Measurements from ENCODE around the gene CLDN5.

CLDN5 gene

DNA sequence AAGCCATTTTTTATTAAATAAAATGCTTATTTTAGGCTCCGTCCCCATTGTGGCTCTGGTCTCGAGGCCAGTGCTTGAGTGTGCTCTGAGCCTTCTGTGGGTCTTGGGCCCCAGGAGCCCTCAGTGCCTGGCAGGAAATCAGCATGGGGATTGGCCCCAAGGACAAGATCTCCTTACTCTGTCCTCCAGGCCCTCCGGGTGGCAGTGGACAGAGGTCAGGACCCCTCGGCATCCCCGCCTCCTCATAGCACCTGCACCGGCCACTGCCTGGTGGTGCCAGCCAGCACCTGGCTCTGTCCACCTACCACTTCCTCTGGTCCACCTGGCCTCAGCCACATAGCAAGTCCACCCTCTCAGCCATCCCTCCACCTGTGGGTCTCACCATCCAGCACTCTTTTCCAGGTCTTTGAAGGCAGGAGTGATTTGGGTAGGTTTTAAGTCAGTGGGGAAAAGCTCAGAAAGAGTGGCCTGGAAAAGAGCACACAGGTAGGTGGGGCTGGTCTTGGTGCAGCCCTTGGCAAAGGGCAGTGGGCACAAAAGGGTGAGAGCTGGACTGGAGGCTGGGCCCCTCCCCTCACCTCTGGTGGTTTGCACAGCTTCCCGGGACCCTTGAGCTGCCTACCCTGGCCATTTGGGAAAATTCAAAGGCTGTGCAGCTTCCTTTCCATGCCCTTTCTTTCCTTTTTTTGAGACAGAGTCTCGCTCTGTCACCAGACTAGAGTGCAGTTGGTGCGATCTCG lies 3.5 kb downstream of the CLDN5 start:
- no peak for DNase-seq

DNA sequence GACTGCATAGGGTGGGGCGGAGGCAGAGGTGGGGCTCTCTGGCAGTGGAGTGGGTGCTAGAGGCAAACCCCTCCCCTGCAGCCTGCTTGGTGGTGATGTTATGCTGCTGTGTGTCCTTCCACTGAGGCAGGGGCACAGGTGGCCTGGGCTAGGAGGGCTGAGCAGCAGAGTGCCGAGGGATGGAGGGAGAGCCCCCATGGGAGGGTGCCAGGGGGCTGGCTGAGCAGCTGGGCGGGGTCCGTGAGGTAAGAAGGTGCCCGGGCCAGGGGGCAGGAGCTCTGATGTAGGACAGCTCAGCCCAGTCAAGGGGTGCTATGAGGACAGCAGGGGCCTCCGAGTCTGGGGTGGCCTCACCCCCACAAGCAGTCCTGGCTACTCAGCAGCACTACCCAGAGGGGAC lies 4.2 kb downstream of the CLDN5 start:
- DNase-seq, result no peak

DNA sequence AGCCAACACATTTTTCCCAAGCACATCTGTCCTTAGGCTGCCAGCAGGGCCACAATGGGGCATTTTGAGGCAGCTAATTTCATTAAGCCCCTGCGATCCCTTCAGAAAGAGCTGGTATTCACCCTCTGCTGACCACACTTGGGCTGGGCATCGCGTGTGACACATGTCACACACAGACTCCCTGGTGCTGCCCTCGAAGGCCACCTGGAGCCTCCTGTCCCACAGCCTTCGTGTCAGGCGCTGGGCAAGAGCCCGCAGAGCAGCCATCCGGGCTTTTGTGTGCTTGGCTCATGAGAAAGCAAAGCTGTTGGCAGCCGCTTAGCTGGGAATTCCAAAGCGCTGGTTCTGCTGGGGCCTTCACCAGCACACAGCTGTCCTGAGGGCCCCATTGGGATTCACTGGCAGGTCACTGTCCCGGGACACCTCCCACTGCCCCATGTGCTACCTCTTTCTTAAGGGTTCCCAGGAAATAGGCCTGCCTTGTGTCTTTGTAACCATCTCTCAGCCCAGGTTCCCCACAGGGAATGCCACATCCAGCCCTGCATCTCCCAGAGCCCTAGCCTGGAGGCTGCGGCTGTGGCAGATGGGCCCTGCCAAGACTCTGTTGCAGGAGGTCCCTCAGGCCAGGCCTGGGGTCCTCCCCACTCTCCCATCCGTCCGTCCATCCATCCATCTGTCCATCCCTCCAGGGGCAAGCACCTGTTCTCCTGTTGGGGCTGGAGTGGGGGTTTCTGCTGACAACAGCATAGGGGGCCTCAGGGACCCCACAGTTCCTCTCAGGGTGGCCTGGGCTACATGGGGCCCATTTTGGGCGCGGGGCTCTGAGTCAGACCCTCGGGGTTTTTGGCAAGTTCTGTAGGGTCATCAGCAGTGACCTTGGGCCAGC lies 4.9 kb downstream of the CLDN5 start:
- DNase-seq, result no peak

DNA sequence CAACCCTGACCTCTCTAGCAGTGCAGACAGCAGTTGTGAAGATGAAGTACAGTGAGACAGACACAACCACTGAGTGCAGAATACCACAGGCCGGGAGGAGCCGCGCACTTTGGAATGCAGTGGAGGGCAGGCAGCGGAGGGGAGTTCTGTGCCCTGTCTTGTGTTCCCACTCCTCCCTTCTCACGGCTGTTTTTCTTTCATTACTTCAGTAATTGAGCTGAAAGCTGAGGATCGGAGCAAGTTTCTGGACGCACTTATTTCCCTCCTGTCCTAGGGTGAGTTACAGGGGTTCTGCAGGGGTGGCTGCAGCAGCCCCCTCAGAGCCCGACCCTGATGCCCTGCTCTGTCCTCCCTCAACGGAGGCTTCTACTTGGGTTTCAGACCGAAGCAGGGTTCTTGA lies 5.6 kb downstream of the CLDN5 start:
- DNase-seq, result no peak

DNA sequence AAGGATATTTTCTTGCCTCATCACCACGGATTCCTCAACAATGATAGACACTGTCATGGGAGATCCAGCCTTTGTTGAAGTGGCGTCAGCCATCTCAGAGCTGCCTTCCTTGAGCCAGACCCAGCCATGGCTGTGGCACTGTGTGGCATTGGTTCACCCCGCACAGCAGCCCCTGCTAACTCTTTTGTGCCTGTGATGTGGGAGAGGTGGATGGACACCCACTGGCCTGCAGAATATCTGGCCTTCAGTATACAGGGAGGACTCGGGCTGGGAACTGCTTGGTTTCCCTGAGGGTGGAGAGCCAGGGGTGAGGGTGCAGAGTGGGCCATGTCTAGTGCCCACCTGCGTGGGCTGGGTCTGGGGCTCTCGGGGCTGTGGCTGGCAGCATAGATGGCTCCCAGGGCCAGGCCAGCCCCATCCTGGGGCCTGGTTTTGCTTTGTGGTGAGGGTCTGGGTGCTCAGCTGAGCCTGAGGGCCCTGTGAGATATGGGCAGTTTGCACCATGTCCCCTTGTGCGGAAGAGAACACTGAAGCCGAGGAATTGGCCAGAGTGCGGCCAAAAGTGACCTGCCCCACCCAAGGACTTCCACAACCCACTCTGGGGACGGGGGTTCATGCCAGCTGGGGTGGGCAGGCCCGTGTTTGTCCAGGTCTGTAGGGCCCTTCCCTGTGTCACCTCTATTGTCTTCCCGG lies 6.1 kb downstream of the CLDN5 start:
- DNase-seq, result no peak

DNA sequence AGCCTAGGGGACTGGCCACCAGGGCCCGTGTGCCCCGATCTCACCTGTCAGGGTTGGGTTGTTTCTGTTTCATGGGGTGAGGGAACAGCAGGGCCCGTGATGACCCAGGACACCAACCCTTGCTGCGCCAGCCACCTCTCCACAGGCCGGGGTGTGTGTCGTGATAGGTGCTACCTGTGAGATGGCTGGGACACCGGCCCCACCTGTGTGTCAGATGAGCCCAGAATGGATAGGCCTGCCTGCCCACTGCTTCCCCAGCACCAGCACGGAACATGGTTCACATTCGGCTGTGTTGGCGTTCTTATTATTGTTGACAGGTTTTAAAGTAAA lies 7.1 kb downstream of the CLDN5 start:
- no peak for DNase-seq

DNA sequence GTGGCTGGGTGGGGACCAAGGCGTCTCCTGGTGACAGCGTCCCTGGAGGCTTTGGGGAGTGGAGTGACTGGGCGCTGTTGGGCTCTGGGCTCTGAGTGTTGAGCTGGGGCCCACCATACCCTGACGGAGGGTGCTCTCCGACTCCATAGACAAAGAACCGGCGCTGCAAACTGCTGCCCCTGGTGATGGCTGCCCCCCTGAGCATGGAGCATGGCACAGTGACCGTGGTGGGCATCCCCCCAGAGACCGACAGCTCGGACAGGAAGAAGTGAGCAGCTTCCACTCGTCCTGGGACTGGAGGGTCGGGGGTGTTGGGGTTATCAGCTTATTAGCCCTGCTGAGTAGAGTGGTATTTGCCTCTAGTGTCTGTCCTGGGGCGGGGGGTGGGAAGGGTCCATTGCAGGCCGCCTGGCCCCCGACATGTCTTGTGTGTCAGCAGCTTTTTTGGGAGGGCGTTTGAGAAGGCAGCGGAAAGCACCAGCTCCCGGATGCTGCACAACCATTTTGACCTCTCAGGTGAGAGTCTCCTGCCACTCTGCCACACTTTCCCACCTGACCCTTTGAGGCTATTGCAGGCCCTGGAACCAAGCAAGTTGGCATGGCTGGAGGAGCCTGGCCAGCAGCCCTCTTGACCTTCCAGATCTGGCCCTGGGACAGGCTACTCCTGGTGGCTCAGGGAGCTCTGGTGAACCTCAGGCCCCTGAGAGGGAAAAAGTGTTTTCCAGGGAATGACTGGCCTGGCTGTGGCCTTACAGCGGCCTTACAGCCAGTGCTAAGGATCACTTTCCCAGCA lies 7.6 kb downstream of the CLDN5 start:
- no peak for DNase-seq

DNA sequence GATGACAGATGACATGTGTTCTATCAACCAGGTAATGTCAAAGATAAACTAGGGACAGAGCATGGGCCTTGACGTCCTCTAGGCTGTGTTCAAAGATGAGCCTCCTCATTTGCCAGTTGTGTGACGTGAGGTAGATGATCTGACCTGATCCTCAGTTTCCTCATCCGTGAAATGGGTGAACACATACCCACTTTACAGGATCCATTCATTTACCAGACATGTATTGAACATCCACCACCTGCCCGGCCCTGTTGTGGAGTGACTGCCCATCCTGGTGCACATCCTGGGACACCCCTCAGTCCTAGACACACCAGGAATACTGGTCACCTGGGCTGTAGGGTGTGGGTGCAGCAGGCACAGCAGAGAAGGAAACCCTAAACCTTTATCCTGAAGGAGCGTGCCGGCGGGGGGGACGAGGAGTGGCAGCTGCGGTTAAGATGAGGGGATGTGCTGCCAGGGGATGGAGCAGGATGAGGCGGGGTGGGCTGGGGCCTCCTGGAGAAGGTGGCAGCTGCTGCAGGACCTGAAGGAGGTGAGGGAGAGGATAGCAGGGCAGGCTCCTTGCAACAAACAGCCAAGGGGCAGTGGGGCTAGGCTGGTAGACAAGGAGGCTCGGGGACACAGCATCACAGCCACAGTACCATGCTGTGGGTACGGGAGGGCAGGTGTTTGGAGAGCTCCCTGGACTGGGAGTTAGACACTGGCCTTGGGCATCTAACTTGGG lies 8.4 kb downstream of the CLDN5 start:
- no peak for DNase-seq

DNA sequence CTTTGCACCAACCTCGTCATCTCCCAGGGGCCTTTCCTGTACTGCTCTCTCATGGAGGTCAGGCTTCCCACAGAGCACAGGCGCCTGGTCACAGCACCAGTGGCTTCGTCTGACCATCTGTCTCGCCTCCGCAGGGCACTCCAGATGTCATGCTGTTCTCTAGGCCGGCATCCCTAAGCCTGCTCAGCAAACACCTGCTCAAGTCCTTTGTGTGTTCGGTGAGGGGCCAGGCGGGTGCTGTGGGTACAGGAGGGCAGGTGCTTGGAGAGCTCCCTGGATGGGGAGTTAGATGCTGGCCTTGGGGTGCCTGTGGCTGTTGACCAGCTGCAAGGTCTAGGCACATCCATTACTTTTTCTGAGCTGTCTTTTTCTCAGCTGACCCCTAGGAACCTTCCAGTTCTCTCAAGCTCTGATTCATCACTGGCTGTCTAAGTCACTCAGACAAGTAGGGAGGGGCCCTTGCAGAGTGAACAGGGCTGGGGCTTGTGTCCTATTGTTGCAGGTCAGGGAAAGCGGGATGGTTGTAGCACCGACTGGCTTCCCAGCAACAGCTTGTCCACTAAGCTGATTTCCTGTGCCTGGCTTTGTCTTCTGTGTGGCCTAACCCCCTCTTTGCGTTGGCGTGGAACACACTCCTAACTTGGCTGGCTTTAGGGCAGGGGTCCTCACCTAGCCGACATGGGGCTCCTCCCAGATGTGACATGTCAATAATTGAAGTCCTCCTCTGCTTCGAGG lies 9.2 kb downstream of the CLDN5 start:
- peak; percentile 66 for DNase-seq

DNA sequence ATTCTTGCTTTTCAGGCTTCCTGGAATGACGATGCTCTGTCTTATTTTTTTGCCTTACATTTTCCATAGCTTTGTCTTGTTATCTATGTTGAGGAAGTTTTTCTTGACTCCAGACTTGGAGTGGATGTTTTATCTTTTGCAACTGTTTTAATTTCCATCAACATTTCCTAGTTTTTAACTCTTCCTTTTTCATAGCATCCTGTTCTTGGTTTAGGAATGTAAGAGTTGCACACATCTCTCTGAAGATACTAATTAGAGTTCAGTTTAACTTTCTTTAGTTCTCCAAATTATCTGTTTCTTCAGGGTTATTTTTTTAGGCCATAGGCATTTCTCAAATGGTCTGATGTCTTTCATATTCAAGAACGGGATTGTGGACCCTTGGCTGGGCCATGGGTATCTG lies 10.4 kb downstream of the CLDN5 start:
- no peak for DNase-seq

DNA sequence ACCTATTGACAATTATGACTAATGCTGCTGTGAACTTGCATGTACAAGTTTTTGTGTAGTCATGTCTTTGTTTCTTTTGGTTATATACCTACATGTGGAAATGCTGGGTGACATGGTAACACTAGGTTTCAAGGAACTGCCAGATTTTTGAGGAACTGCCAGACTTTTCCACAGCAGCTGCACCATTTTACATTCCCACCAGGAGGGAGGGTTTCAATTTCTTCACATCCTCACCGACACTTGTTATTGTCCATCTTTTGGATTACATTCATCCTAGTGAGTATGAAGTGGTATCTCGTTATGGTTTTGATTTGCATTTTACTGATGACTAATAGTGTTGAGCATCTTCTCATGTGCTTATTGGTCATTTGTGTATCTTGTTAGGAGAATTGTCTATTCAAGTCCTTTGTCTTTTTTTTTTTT lies 13.3 kb downstream of the CLDN5 start:
- DNase-seq, result no peak

DNA sequence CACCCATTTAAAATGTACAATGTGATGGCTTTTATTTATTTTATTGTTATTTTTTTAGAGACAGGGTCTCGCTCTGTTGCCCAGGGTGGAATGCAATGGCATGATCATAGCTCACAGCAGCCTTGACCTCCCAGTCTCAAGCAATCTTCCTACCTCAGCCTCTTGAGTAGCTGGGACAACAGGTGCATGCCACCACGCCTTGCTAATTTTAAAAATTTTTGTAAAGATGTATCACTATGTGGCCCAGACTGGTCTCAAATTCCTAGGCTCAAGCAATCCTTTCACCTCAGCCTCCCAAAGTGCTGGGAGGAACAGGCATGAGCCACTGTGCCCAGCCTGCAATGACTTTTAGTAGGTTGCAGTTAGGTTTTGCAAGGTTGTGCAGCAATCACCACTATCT lies 14.3 kb downstream of the CLDN5 start:
- no peak for DNase-seq

DNA sequence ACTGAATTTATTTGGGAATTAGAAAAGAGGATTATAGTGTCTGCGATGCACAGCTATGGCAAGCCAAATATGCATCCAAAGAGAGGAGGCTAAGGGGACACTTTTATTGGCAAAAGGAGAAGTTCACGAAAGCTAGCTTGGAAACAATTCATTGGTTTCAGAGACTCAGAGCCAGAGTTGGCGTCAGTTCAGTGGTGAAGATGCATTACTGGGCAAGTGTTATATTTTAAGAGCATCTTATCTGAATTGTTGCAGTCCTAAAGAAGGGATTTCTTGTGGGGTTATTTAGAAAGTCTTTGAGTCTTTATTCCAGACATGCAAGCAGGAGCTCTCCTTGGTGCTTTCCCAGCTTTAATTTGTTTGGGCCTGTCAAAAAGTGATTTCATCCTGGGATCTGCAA lies 15.0 kb downstream of the CLDN5 start:
- no peak for DNase-seq

DNA sequence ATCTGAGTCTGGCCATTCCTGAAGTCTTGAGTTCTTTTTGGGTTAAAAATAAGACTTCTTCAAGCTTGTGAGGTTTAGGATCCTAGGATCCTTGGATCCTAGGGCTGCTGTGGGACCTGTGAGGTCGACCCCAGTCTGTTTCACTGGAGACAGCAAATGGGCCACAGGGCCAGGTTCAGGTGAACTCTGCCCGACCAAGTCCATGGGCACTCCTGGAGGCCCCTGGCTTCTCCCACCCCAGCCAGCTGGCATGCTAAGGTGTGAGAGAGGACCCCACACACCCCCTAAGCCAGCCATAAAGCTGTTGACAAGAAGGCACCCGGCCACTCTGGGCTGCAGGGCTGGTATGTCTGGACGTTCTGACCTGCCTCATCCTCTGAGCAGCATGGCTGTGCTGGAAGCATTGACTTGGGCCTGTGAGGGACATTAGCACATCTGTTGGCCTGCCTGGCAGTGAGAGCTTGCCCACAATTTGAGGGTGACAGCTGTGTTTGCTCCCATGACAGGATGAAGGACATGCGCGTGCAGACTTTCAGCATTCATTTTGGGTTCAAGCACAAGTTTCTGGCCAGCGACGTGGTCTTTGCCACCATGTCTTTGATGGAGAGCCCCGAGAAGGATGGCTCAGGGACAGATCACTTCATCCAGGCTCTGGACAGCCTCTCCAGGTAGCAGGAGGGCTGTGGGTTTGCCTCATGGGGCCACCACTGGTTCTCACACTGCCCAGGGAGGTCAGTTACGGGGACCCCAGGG lies 16.0 kb downstream of the CLDN5 start:
- DNase-seq, result no peak

DNA sequence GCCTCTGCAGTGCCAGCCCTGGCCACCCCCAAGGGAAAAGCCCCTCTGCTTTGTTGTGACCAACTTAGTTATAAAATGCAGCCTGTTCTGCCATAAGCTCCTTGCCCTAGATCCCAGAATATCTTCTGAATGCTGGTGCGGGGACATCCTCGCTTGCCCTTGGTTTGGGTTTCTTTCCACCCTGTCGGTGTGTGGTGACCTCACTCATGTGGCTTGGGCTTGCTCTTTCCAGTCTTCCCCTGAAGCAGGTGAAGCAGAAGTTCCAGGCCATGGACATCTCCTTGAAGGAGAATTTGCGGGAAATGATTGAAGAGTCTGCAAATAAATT lies 16.7 kb downstream of the CLDN5 start:
- DNase-seq, result no peak

DNA sequence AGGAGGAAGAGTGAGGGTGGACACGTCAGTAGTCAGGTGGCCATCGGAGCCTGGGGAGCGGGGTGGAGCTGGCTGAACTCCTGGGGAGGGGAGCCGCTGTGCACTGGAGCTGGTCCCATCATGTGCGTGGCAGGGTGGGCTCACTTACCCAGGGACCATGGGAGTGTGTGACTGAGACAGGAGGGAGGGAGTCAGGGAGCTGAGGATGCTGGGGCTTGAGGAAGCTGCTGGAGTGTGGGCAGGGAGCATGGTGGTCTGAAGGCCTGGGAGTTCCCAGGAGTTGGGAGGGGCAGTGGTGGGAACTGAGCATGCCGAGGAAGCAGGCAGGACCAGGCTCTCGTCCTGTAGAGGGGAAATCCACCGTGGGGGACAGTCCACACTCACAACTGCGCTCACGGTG lies 18.0 kb downstream of the CLDN5 start:
- no peak for DNase-seq

DNA sequence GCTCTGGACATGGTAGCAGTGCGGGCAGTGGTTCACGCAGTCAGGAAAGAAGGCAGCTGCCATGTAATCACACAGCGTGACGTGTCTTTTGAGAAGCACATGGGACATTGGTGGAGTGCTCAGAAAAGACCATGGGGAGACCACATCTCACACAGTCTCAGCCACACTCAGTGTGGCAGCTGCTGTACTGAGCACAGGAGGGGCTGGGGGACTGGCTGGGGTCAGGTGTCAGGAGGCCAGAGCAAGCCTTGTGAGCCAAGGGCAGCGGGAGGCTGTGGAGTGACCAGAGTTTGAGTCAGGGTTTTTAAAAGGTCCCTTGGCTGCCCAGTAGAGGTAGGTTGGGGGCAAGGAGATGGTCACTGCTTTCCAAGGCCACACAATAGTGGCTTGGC lies 18.5 kb downstream of the CLDN5 start:
- no peak for DNase-seq

DNA sequence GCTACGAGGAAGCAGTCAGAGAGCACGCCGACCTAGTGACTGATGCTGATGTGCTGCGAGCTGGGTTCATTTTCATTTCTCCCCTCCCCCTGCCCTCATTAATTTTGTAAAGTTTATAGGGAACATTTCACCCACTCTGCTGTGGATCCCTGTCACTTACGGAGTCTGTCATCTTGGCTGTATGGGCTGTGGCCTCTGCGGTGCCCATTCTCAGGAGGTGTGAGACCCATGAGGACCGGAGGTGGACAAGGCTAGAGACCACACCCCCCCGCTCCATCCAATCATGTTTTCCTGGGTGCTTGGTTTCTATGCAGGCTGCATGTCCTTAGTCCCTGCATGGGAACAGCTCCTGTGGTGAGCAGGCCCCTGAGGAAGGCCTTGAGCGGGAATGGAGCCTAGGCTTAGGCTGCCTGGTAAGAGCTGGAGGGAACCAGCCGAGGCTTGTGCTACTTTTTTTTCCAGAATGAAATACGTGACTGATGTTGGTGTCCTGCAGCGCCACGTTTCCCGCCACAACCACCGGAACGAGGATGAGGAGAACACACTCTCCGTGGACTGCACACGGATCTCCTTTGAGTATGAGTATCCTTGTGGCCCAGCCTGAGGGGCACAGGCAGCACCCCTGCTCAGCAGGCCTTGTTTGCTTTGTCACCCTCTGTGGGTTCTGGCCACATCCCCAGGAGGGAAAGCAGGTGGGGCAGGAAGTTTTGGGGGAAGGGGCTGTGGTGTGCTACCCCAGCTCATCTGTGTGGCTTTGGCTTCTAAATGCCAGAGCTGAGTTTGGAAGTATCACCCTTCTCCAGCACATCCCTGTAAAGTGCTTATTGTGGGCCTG lies 19.1 kb downstream of the CLDN5 start:
- DNase-seq, result no peak

DNA sequence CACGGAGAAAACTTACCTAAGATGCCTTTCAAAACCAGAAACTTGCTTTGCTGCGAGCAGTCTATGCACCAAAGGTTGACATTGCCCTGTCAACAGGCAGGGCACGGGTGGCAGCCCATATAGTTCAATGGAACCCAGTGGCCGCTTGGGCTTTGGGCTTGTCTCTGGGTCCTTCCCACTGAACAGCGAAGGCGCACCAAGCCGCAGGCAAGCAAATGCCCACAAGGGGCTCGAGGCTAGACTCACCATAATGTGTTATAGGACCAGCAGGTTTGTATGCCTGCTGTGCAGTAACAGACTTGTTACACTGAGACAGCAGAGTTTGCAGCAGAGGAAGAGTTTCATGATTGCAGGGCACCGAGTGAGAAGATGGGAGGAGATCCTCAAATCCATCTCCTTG lies 20.3 kb downstream of the CLDN5 start:
- DNase-seq, result no peak

DNA sequence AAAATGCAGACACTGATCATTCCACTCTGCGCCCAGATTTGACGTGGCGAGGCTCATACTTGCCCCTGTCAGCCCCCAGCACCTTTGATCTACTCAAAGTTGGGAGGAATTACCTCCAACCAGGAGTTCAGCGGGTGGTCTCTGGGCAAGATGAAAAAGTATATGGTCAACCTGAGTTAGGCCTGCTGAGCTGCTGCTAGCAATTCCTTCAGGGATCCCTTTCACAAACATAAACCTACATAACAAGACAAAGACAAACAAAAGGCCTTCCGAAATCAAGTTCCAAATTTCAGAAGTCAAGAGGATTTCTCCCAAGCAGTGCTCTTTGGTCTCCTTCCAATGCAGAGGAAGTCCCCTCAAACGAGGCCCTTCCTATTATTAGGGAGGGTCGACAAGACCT lies 20.8 kb downstream of the CLDN5 start:
- DNase-seq, result no peak
